RKO (cell line): Measurements from ENCODE around the gene CCDC32.

Experiments used
- DNase-seq: peaks from one replicate; pipeline ENCODE4 v3.0.0-alpha.2; 2016; ENCODE audit warnings: low spot score

CCDC32 gene

GRCh38 chr15:40567111-40567510 is 2.3 kb upstream of the CCDC32 start:
- peak; percentile 61 for DNase-seq

GRCh38 chr15:40565333-40566238 is 744 bp upstream of the CCDC32 start:
- DNase-seq, result no peak

- DNase-seq, result no peak
These were observed 1.4 kb downstream of the CCDC32 start for GRCh38 chr15:40563426-40563825.

GRCh38 chr15:40562691-40563090 is 2.2 kb downstream of the CCDC32 start:
- DNase-seq, result no peak

GRCh38 chr15:40558952-40559742 is 5.7 kb downstream of the CCDC32 start:
- no peak for DNase-seq

GRCh38 chr15:40555876-40556275 is 9.0 kb downstream of the CCDC32 start:
- no peak for DNase-seq

- DNase-seq, result no peak
These were observed 10.7 kb downstream of the CCDC32 start for GRCh38 chr15:40554161-40554525.

- DNase-seq, result no peak
These were observed 14.4 kb downstream of the CCDC32 start for GRCh38 chr15:40550341-40551037.

GRCh38 chr15:40549894-40550293 is 14.9 kb downstream of the CCDC32 start:
- DNase-seq, result no peak

- no peak for DNase-seq
These were observed 16.2 kb downstream of the CCDC32 start for GRCh38 chr15:40548610-40549009.

- DNase-seq, result no peak
These were observed 19.4 kb downstream of the CCDC32 start for GRCh38 chr15:40545457-40545856.

GRCh38 chr15:40543631-40544294 is 21.1 kb downstream of the CCDC32 start:
- no peak for DNase-seq

GRCh38 chr15:40543082-40543481 is 21.8 kb downstream of the CCDC32 start:
- no peak for DNase-seq

- no peak for DNase-seq
These were observed 25.9 kb downstream of the CCDC32 start for GRCh38 chr15:40538976-40539375.

- no peak for DNase-seq
These were observed 28.3 kb downstream of the CCDC32 start for GRCh38 chr15:40536501-40536900.

GRCh38 chr15:40534371-40534770 is 30.5 kb downstream of the CCDC32 start:
- DNase-seq, result no peak

GRCh38 chr15:40533763-40534364 is 31.0 kb downstream of the CCDC32 start:
- DNase-seq, result no peak

- DNase-seq, result no peak
These were observed 36.0 kb downstream of the CCDC32 start for GRCh38 chr15:40528801-40529200.

GRCh38 chr15:40525855-40526254 is 39.0 kb downstream of the CCDC32 start:
- DNase-seq, result no peak

- no peak for DNase-seq
These were observed 41.2 kb downstream of the CCDC32 start for GRCh38 chr15:40523611-40524010.

GRCh38 chr15:40516322-40516721 is 48.5 kb downstream of the CCDC32 start:
- no peak for DNase-seq

GRCh38 chr15:40513609-40514008 is 51.2 kb downstream of the CCDC32 start:
- DNase-seq, result no peak
